HG03521 (cell line): Measurements from ENCODE around the gene HARBI1.

Experiments used
- ATAC-seq: cut with Tn5 transposase; IDR thresholded peaks from one replicate; pipeline ENCODE4 v1.9.1; 2021; ENCODE audit warnings: mild to moderate bottlenecking, moderate library complexity; ENCODE audit not compliant: unreplicated experiment

Gene HARBI1

GRCh38 chr11:46617134-46617971, at the start of gene HARBI1, which contains the start of gene ATG13:
Gene HARBI1, minus strand, starts transcription at chr11:46617227. Its CDS starts 990 bp downstream, at chr11:46616237.
Gene ATG13, plus strand, starts transcription at chr11:46617553. Its CDS starts 26,739 bp downstream, at chr11:46644292.
- ATAC-seq = peak; percentile 95

GRCh38 chr11:46666516-46666915, 49.5 kb upstream of the HARBI1 start:
- no peak for ATAC-seq

GRCh38 chr11:46665356-46665755, 48.3 kb upstream of the HARBI1 start:
- ATAC-seq = no peak

GRCh38 chr11:46664612-46665011, 47.6 kb upstream of the HARBI1 start:
- no peak for ATAC-seq

- no peak for ATAC-seq
These were observed 46.4 kb upstream of the HARBI1 start for GRCh38 chr11:46663277-46663940.

- ATAC-seq = no peak
These were observed 45.3 kb upstream of the HARBI1 start for GRCh38 chr11:46662366-46662765.

GRCh38 chr11:46661836-46662235, 44.8 kb upstream of the HARBI1 start:
- ATAC-seq = no peak

GRCh38 chr11:46659908-46660307, 42.9 kb upstream of the HARBI1 start:
- ATAC-seq = no peak

- ATAC-seq = no peak
These were observed 41.2 kb upstream of the HARBI1 start for GRCh38 chr11:46658259-46658658.

- ATAC-seq = no peak
These were observed 40.2 kb upstream of the HARBI1 start for GRCh38 chr11:46657186-46657585.

GRCh38 chr11:46655631-46656030, 38.6 kb upstream of the HARBI1 start:
- ATAC-seq = no peak

GRCh38 chr11:46649180-46649738, 32.2 kb upstream of the HARBI1 start:
- no peak for ATAC-seq

GRCh38 chr11:46643986-46644385, 27.0 kb upstream of the HARBI1 start:
- no peak for ATAC-seq

GRCh38 chr11:46643531-46643930, 26.5 kb upstream of the HARBI1 start:
- no peak for ATAC-seq

- ATAC-seq = no peak
These were observed 25.8 kb upstream of the HARBI1 start for GRCh38 chr11:46642627-46643335.

- ATAC-seq = no peak
These were observed 24.6 kb upstream of the HARBI1 start for GRCh38 chr11:46641639-46642038.

GRCh38 chr11:46640036-46640788, 23.2 kb upstream of the HARBI1 start:
- no peak for ATAC-seq

GRCh38 chr11:46639197-46639839, 22.3 kb upstream of the HARBI1 start:
- ATAC-seq = no peak

- no peak for ATAC-seq
These were observed 20.5 kb upstream of the HARBI1 start for GRCh38 chr11:46637546-46637945.

- ATAC-seq = no peak
These were observed 18.6 kb upstream of the HARBI1 start for GRCh38 chr11:46635557-46636139.
